Measurements from ENCODE around the gene IRF7. TPM values are rescaled to one million over a fixed set of nuclear protein-coding genes. Genes with fewer than 3 reads are reported as not detected.
A peak's percentile ranks its signal among the peaks of the same experiment; 100 is the strongest.

Gene IRF7
- polyA plus RNA-seq, 1 of the 3 experiments (the other 2 are of a cell fraction), result 6.3 TPM

GRCh38 chr11:579830-580601, 35.7 kb downstream of the IRF7 start:
- Histone ChIP-seq H3K9me3 (no peaks in the 10 kb centered on the region), H3K4me3 (ENCODE audit: low read depth in 2 of 2, low read length in 1 of 2) (no peak overlapping the region), H3K36me3 (replicated peaks in 1 of 2; ENCODE audit: control insufficient read depth in 1 of 2, insufficient read depth in 2 of 2, low read length in 1 of 2) (peaks cover 5 to 12% of the 10 kb centered on the region in 2 experiments), H3K27me3 (ENCODE audit: insufficient read depth) (no peaks in the 10 kb centered on the region), H3K4me1 (ENCODE audit: control insufficient read depth in 1 of 2, insufficient read depth in 2 of 2, low read depth in 1 of 2, low read length in 1 of 2) (peaks cover 4 to 22% of the 10 kb centered on the region in 2 experiments; a peak in 3 of 4 replicates), H3K9me2 (no peaks in the 10 kb centered on the region), H3K79me2 (ENCODE audit: insufficient read depth) (peaks cover 80% of the 10 kb centered on the region), H3K9ac (no peak overlapping the region), H4K20me1 (ENCODE audit: insufficient read depth) (peaks cover 81% of the 10 kb centered on the region), H3F3A (replicated peaks; ENCODE audit: insufficient read depth) (no peaks in the 10 kb centered on the region), H3K27ac (ENCODE audit: low read depth in 2 of 2, low read length in 1 of 2) (no peak overlapping the region), H2AFZ (ENCODE audit: low read depth) (no peak overlapping the region), H3K4me2 (peak overlapping the region; percentile 12; the same call in 1 of the 2 replicates)
- POLR2A ChIA-PET, result no interaction called here
- CTCF ChIA-PET, result interaction anchor here (1.5 kb wide), 1 partner anchor 25 kb away, joined by 4 read pairs; no protein-coding TSS in a partner anchor
- DNase-seq, result no peak
- TF ChIP-seq RCOR1 (IDR thresholded peaks at IDR 0.05; ENCODE audit: low read length) (no peak), ZBTB33 (IDR thresholded peaks at IDR 0.05; ENCODE audit: borderline replicate concordance, low read depth) (no peak), EP300 (IDR thresholded peaks at IDR 0.05; ENCODE audit: borderline replicate concordance in 1 of 2, low read depth in 1 of 2, low read length in 1 of 2) (no peak), ELF1 (IDR thresholded peaks at IDR 0.05) (no peak), RXRA (IDR thresholded peaks at IDR 0.05; ENCODE audit: borderline replicate concordance, low read depth) (no peak), FOXJ3 (CRISPR knock-in tag; IDR thresholded peaks at IDR 0.05) (no peak), RAD21 (IDR thresholded peaks at IDR 0.05; ENCODE audit: low read length) (no peak), POLR2AphosphoS5 (IDR thresholded peaks at IDR 0.05; ENCODE audit: low read depth, low read length) (no peak), MEF2A (IDR thresholded peaks at IDR 0.05; ENCODE audit: borderline replicate concordance, low read depth) (no peak), PBX3 (IDR thresholded peaks at IDR 0.05) (no peak), FOXM1 (IDR thresholded peaks at IDR 0.05; ENCODE audit: low read depth) (no peak), GABPA (IDR thresholded peaks at IDR 0.05; ENCODE audit: low read depth) (no peak), MXI1 (IDR thresholded peaks at IDR 0.05; ENCODE audit: low read depth, low read length) (no peak)
- 92% methylated on average over 7 of the region's 20 CpGs for WGBS (ENCODE audit: low lambda C conversion rate)

Data from SK-N-SH (cell line).